MM.1S (cell line): ENCODE results near the gene CEACAM18.

Source experiments
- DNase-seq: peaks from one replicate; pipeline ENCODE4 v3.0.0-alpha.2; 2015
- H2AFZ ChIP-seq: fragments of 300-600 bp; sonication (generic); 2 replicates; pipeline ENCODE4 v1.6.0; 2016; ENCODE audit warnings: antibody characterized with exemption, low read length
- H3F3A ChIP-seq: fragments of 300-600 bp; sonication (generic); 2 replicates; pipeline ENCODE4 v1.6.1; 2016; ENCODE audit warnings: mild to moderate bottlenecking, antibody characterized with exemption, low read length, moderate library complexity, mixed read lengths; ENCODE audit not compliant: insufficient read depth
- H3K27ac ChIP-seq: fragments of 300-600 bp; sonication (generic); 2 replicates; pipeline ENCODE4 v1.5.1; 2016; ENCODE audit warnings: mild to moderate bottlenecking, low read length
- H3K27me3 ChIP-seq: fragments of 300-600 bp; sonication (generic); replicated peaks from 2 replicates; pipeline ENCODE4 v1.6.0; 2016; ENCODE audit warnings: low read length; ENCODE audit not compliant: insufficient read depth
- H3K36me3 ChIP-seq: fragments of 300-600 bp; sonication (generic); replicated peaks from 2 replicates; pipeline ENCODE4 v1.6.1; 2016; ENCODE audit warnings: mild to moderate bottlenecking, low read length, mixed read lengths; ENCODE audit not compliant: insufficient read depth
- H3K4me1 ChIP-seq: fragments of 300-600 bp; sonication (generic); 2 replicates; pipeline ENCODE4 v1.6.1; 2016; ENCODE audit warnings: low read length, mixed read lengths
- H3K4me2 ChIP-seq: fragments of 300-600 bp; sonication (generic); 2 replicates; pipeline ENCODE4 v1.6.0; 2016; ENCODE audit warnings: low read depth, low read length
- H3K4me3 ChIP-seq: fragments of 300-600 bp; sonication (generic); 2 replicates; pipeline ENCODE4 v1.5.1; 2016; ENCODE audit warnings: low read length, mixed read lengths
- H3K79me2 ChIP-seq: fragments of 300-600 bp; sonication (generic); 2 replicates; pipeline ENCODE4 v1.6.1; 2016; ENCODE audit warnings: mixed run types, low read length, mixed read lengths
- H3K9ac ChIP-seq: fragments of 300-600 bp; sonication (generic); 2 replicates; pipeline ENCODE4 v1.6.1; 2016; ENCODE audit warnings: low read length, mixed read lengths
- H3K9me2 ChIP-seq: fragments of 300-600 bp; sonication (generic); replicated peaks from 2 replicates; pipeline ENCODE4 v1.6.1; 2016; ENCODE audit warnings: mild to moderate bottlenecking, low read length, mixed read lengths; ENCODE audit not compliant: insufficient read depth
- H3K9me3 ChIP-seq: fragments of 300-600 bp; sonication (generic); replicated peaks from 2 replicates; pipeline ENCODE4 v1.6.1; 2016; ENCODE audit warnings: mild to moderate bottlenecking, low read length, mixed read lengths; ENCODE audit not compliant: insufficient read depth
- H4K20me1 ChIP-seq: fragments of 300-600 bp; sonication (generic); 2 replicates; pipeline ENCODE4 v1.6.1; 2016; ENCODE audit warnings: mild to moderate bottlenecking, low read length, moderate library complexity, mixed read lengths; ENCODE audit not compliant: insufficient read depth
- CTCF ChIP-seq: fragments of 300-600 bp; sonication (generic); IDR thresholded peaks from 2 replicates; pipeline ENCODE4 v1.5.1; 2016; ENCODE audit warnings: antibody characterized with exemption, low read length, mixed read lengths
- EZH2 ChIP-seq: fragments of 300-600 bp; sonication (generic); optimal IDR thresholded peaks from 2 replicates; pipeline ENCODE3; 2017; ENCODE audit warnings: low read depth, mild to moderate bottlenecking, antibody characterized with exemption, low read length, mixed read lengths
- EZH2phosphoT487 ChIP-seq: fragments of 300-600 bp; sonication (generic); IDR thresholded peaks from 2 replicates; pipeline ENCODE4 v1.6.1; 2018; ENCODE audit warnings: antibody characterized with exemption, low read length

Gene CEACAM18

GRCh38 chr19:51457351-51458013, 20.9 kb upstream of the CEACAM18 start:
- H3K4me3 ChIP-seq = no peak overlapping the region
- H2AFZ ChIP-seq = no peak overlapping the region
- no peaks in the 10 kb centered on the region for H3K27me3 ChIP-seq
- TF ChIP-seq EZH2 (no peak), CTCF (no peak), EZH2phosphoT487 (no peak)
- no peaks in the 10 kb centered on the region for H3K36me3 ChIP-seq
- H3K9me2 ChIP-seq = no peaks in the 10 kb centered on the region
- H3F3A ChIP-seq = no peaks in the 10 kb centered on the region
- H4K20me1 ChIP-seq = no peaks in the 10 kb centered on the region
- no peaks in the 10 kb centered on the region for H3K9me3 ChIP-seq
- H3K9ac ChIP-seq = no peak overlapping the region
- H3K4me2 ChIP-seq = no peak overlapping the region
- H3K4me1 ChIP-seq = no peaks in the 10 kb centered on the region
- no peaks in the 10 kb centered on the region for H3K79me2 ChIP-seq
- no peak overlapping the region for H3K27ac ChIP-seq
- DNase-seq = no peak

- DNase-seq = no peak
- Histone ChIP-seq H3K9me3 (no peaks in the 10 kb centered on the region), H3K4me3 (no peak within 1 kb of the TSS), H3K27ac (no peak within 1 kb of the TSS), H3K36me3 (no peaks in the 10 kb centered on the region), H2AFZ (no peak within 1 kb of the TSS), H3K9me2 (no peaks in the 10 kb centered on the region), H3K9ac (no peak within 1 kb of the TSS), H3K4me1 (no peaks in the 10 kb centered on the region), H3K79me2 (no peaks in the 10 kb centered on the region), H3K4me2 (no peak within 1 kb of the TSS), H3F3A (no peaks in the 10 kb centered on the region), H3K27me3 (no peaks in the 10 kb centered on the region), H4K20me1 (no peaks in the 10 kb centered on the region)
- TF ChIP-seq EZH2 (no peak), CTCF (no peak), EZH2phosphoT487 (no peak)
Measured at GRCh38 chr19:51458051-51458645, 20.2 kb upstream of the CEACAM18 start, which contains the start of gene SIGLEC8. SIGLEC8 (minus strand) TSS chr19:51458454; CDS start chr19:51458387, 67 bp downstream.

- no peaks in the 10 kb centered on the region for H3K9me2 ChIP-seq
- H3K9ac ChIP-seq = no peak overlapping the region
- H3K4me2 ChIP-seq = no peak overlapping the region
- DNase-seq = no peak
- no peak for TF ChIP-seq EZH2
- TF ChIP-seq CTCF = no peak
- TF ChIP-seq EZH2phosphoT487 = no peak
- no peaks in the 10 kb centered on the region for H3K79me2 ChIP-seq
- H4K20me1 ChIP-seq = no peaks in the 10 kb centered on the region
- H2AFZ ChIP-seq = no peak overlapping the region
- no peaks in the 10 kb centered on the region for H3F3A ChIP-seq
- H3K9me3 ChIP-seq = no peaks in the 10 kb centered on the region
- no peaks in the 10 kb centered on the region for H3K36me3 ChIP-seq
- no peak overlapping the region for H3K27ac ChIP-seq
- no peak overlapping the region for H3K4me3 ChIP-seq
- H3K4me1 ChIP-seq = no peaks in the 10 kb centered on the region
- H3K27me3 ChIP-seq = no peaks in the 10 kb centered on the region
Measured at GRCh38 chr19:51458899-51459505, 19.3 kb upstream of the CEACAM18 start.
